H1 (cell line): Measurements from ENCODE around the gene MARK4. TPM values are rescaled to one million over a fixed set of nuclear protein-coding genes. Genes with fewer than 3 reads are reported as not detected.

ENCODE experiments used
- CTCF ChIA-PET: fragments of 300-600 bp; sonication (Branson Sonifier 250); formaldehyde crosslinking; loops from one replicate; lab custom pipeline; 2021; ENCODE audit not compliant: partially characterized antibody; lab: Charles Lee
- POLR2A ChIA-PET: fragments of 300-600 bp; sonication (Branson Sonifier 250); formaldehyde crosslinking; loops from one replicate; lab custom pipeline; 2021; ENCODE audit warnings: inconsistent platforms; ENCODE audit not compliant: partially characterized antibody; lab: Charles Lee
- DNase-seq, 2 experiments: peaks; one replicate each; pipeline versions ENCODE4 v3.0.0 to v3.0.0-alpha.2; 2010 to 2022; ENCODE audit warnings: low spot score in 2 of 2, low read depth in 1 of 2, mixed read lengths in 1 of 2
- FAIRE-seq: peaks from 2 replicates; lab custom pipeline; 2011; peaks lifted over from hg19 to GRCh38; lab: Jason Lieb, UNC
- H2AFZ ChIP-seq: 2 replicates; pipeline ENCODE4 v1.8.1; 2012; ENCODE audit warnings: low read length, inconsistent platforms
- H2AK5ac ChIP-seq: 2 replicates; pipeline ENCODE4 v1.6.1; 2013; ENCODE audit warnings: low read depth, low read length
- H2BK120ac ChIP-seq: replicated peaks from 2 replicates; pipeline ENCODE3; 2013; ENCODE audit warnings: low read depth, low read length, inconsistent platforms
- H2BK12ac ChIP-seq: 2 replicates; pipeline ENCODE4 v1.6.1; 2013; ENCODE audit warnings: low read depth, low read length
- H2BK15ac ChIP-seq: 2 replicates; pipeline ENCODE4 v1.6.1; 2013; ENCODE audit warnings: low read length
- H2BK20ac ChIP-seq: 2 replicates; pipeline ENCODE4 v1.6.1; 2013; ENCODE audit warnings: low read length
- H2BK5ac ChIP-seq: 2 replicates; pipeline ENCODE4 v1.6.1; 2013; ENCODE audit warnings: low read depth, low read length
- H3K14ac ChIP-seq: 2 replicates; pipeline ENCODE4 v1.6.1; 2013; ENCODE audit warnings: inconsistent platforms; ENCODE audit not compliant: insufficient read length
- H3K18ac ChIP-seq: 2 replicates; pipeline ENCODE4 v1.6.1; 2013; ENCODE audit warnings: low read length; ENCODE audit errors: extremely low read depth
- H3K23ac ChIP-seq: 2 replicates; pipeline ENCODE4 v1.6.1; 2013; ENCODE audit warnings: inconsistent platforms; ENCODE audit not compliant: insufficient read length
- H3K23me2 ChIP-seq: 2 replicates; pipeline ENCODE4 v1.6.1; 2013; ENCODE audit warnings: low read depth, low read length
- H3K27ac ChIP-seq: 2 replicates; pipeline ENCODE4 v1.6.1; 2011; ENCODE audit warnings: low read depth, low read length, inconsistent platforms
- H3K27me3 ChIP-seq, 4 experiments: replicated peaks in 1 of 4; 1 replicate in 1 of 4; 2 replicates in 3 of 4; pipeline versions ENCODE4 v1.6.1 to v1.8.1; 2011 to 2013; ENCODE audit warnings: low read length in 3 of 4, mild to moderate bottlenecking in 3 of 4, inconsistent platforms in 2 of 4, mixed read lengths in 2 of 4, moderate library complexity in 1 of 4; ENCODE audit not compliant: control insufficient read depth in 3 of 4, insufficient read depth in 3 of 4; ENCODE audit errors: extremely low read depth in 1 of 4
- H3K36me3 ChIP-seq, 4 experiments: 2 replicates each; pipeline versions ENCODE4 v1.6.1 to v1.8.1; 2011 to 2013; ENCODE audit warnings: mild to moderate bottlenecking in 4 of 4, low read length in 3 of 4, moderate library complexity in 2 of 4, control low read depth in 1 of 4, inconsistent platforms in 1 of 4; ENCODE audit not compliant: insufficient read depth in 4 of 4, control insufficient read depth in 2 of 4
- H3K4ac ChIP-seq: replicated peaks from 2 replicates; pipeline ENCODE3; 2013; ENCODE audit warnings: low read length, low read depth, mixed read lengths, inconsistent platforms; ENCODE audit not compliant: insufficient read length
- H3K4me1 ChIP-seq, 4 experiments: replicated peaks in 1 of 4; 1 replicate in 1 of 4; 2 replicates in 3 of 4; pipeline versions ENCODE4 v1.6.1 to v1.8.1; 2011 to 2013; ENCODE audit warnings: low read length in 3 of 4, inconsistent platforms in 2 of 4, mixed read lengths in 1 of 4; ENCODE audit not compliant: insufficient read depth in 4 of 4, control insufficient read depth in 3 of 4
- H3K4me2 ChIP-seq, 2 experiments: 2 replicates each; pipeline versions ENCODE4 v1.6.1 to v1.8.1; 2011 to 2013; ENCODE audit warnings: low read depth in 2 of 2, low read length in 2 of 2, control low read depth in 1 of 2, inconsistent platforms in 1 of 2, mild to moderate bottlenecking in 1 of 2; ENCODE audit not compliant: insufficient read depth in 1 of 2
- H3K4me3 ChIP-seq, 4 experiments: fragments of 200-600, 300-600 bp in 1 of 4; sonication (generic), shearing (Covaris generic), sonication (Bioruptor Twin) in 1 of 4; 2 replicates each; pipeline versions ENCODE4 v1.5.1 to v1.8.1; 2011 to 2016; ENCODE audit warnings: low read length in 4 of 4, low read depth in 3 of 4, control low read depth in 2 of 4, inconsistent platforms in 2 of 4, mild to moderate bottlenecking in 2 of 4, mixed read lengths in 1 of 4, moderate library complexity in 1 of 4; ENCODE audit not compliant: insufficient read depth in 2 of 4; ENCODE audit errors: extremely low read depth in 1 of 4
- H3K56ac ChIP-seq: replicated peaks from 2 replicates; pipeline ENCODE3; 2013; ENCODE audit warnings: low read depth, mild to moderate bottlenecking, mixed read lengths, low read length, inconsistent platforms; ENCODE audit not compliant: insufficient read length
- H3K79me1 ChIP-seq: 2 replicates; pipeline ENCODE4 v1.6.1; 2013; ENCODE audit warnings: low read depth, low read length, control low read depth
- H3K79me2 ChIP-seq, 2 experiments: 2 replicates each; pipeline versions ENCODE4 v1.6.1 to v1.8.1; 2012 to 2013; ENCODE audit warnings: low read length in 2 of 2, mild to moderate bottlenecking in 2 of 2, inconsistent platforms in 1 of 2; ENCODE audit not compliant: insufficient read depth in 2 of 2, control insufficient read depth in 1 of 2
- H3K9ac ChIP-seq, 4 experiments: replicated peaks in 1 of 4; 1 replicate in 1 of 4; 2 replicates in 3 of 4; pipeline versions ENCODE4 v1.6.1 to v1.8.1; 2011 to 2013; ENCODE audit warnings: low read depth in 3 of 4, low read length in 3 of 4, control low read depth in 2 of 4, mild to moderate bottlenecking in 2 of 4, moderate library complexity in 2 of 4, inconsistent platforms in 1 of 4; ENCODE audit errors: extremely low read depth in 1 of 4
- H3K9me3 ChIP-seq, 2 experiments: 2 replicates each; pipeline versions ENCODE4 v1.6.1 to v1.8.1; 2012 to 2013; ENCODE audit warnings: mild to moderate bottlenecking in 2 of 2, moderate library complexity in 2 of 2, control low read depth in 1 of 2, inconsistent platforms in 1 of 2, low read depth in 1 of 2, low read length in 1 of 2, mixed read lengths in 1 of 2; ENCODE audit not compliant: insufficient read depth in 2 of 2
- H4K20me1 ChIP-seq, 2 experiments: replicated peaks in 1 of 2; 2 replicates each; pipeline versions ENCODE3 to v1.8.1; 2011 to 2013; ENCODE audit warnings: inconsistent platforms in 2 of 2, low read length in 2 of 2, mild to moderate bottlenecking in 1 of 2; ENCODE audit not compliant: insufficient read depth in 2 of 2, control insufficient read depth in 1 of 2
- H4K5ac ChIP-seq: 2 replicates; pipeline ENCODE4 v1.6.1; 2013; ENCODE audit warnings: low read length, low read depth, mixed read lengths, inconsistent platforms; ENCODE audit not compliant: insufficient read length
- H4K8ac ChIP-seq: 2 replicates; pipeline ENCODE4 v1.8.0; 2013; ENCODE audit warnings: mild to moderate bottlenecking, moderate library complexity, low read length, inconsistent platforms; ENCODE audit not compliant: insufficient read depth; ENCODE audit errors: extremely low read depth
- H4K91ac ChIP-seq: replicated peaks from 2 replicates; pipeline ENCODE3; 2013; ENCODE audit warnings: low read length, mixed read lengths, inconsistent platforms; ENCODE audit not compliant: insufficient read length
- BCL11A ChIP-seq, 2 experiments: IDR thresholded peaks; one replicate each; pipeline ENCODE4 v1.6.1; 2011; ENCODE audit warnings: low read depth in 2 of 2, low read length in 2 of 2, mild to moderate bottlenecking in 2 of 2
- CEBPB ChIP-seq: IDR thresholded peaks from 2 replicates; pipeline ENCODE4 v1.6.1; 2012; ENCODE audit warnings: low read depth, low read length
- CTCF ChIP-seq, 3 experiments: IDR thresholded peaks; 1 replicate in 2 of 3; 2 replicates in 1 of 3; pipeline versions ENCODE4 v1.5.1 to v1.6.1; 2011; ENCODE audit warnings: low read length in 3 of 3, mild to moderate bottlenecking in 3 of 3, inconsistent platforms in 2 of 3, low read depth in 1 of 3, moderate library complexity in 1 of 3; ENCODE audit not compliant: insufficient read depth in 1 of 3; ENCODE audit errors: control extremely low read depth in 1 of 3
- GABPA ChIP-seq: IDR thresholded peaks from 2 replicates; pipeline ENCODE4 v1.6.1; 2011; ENCODE audit warnings: mild to moderate bottlenecking, low read length, moderate library complexity, borderline replicate concordance; ENCODE audit not compliant: insufficient read depth
- JUND ChIP-seq: IDR thresholded peaks from 2 replicates; pipeline ENCODE4 v1.6.1; 2011; ENCODE audit warnings: mild to moderate bottlenecking, improper control_type of control experiment, low read length
- NANOG ChIP-seq: IDR thresholded peaks from 2 replicates; pipeline ENCODE4 v1.6.1; 2011; ENCODE audit warnings: low read length, low read depth, mild to moderate bottlenecking, inconsistent platforms; ENCODE audit not compliant: insufficient read depth, poor library complexity, severe bottlenecking
- SP4 ChIP-seq: IDR thresholded peaks from 2 replicates; pipeline ENCODE4 v1.6.1; 2012; ENCODE audit warnings: low read length, inconsistent platforms
- ZNF274 ChIP-seq: IDR thresholded peaks from 2 replicates; pipeline ENCODE4 v1.7.0; 2012; ENCODE audit warnings: low read length, borderline replicate concordance; ENCODE audit errors: extremely low read depth
- WGBS, 2 experiments: shearing (Covaris generic) in 1 of 2; methylation state at CpG; one replicate each; pipeline versions ENCODE4 v1.1.6 to v1.1.7; 2013 to 2015; ENCODE audit warnings: low lambda C conversion rate in 2 of 2, mixed read lengths in 2 of 2, inconsistent platforms in 1 of 2, low coverage in 1 of 2, missing lambda C conversion rate in 1 of 2; ENCODE audit not compliant: insufficient replicate concordance in 2 of 2, insufficient coverage in 1 of 2, insufficient read length in 1 of 2; ENCODE audit errors: extremely low coverage in 1 of 2, missing lambda C conversion rate in 1 of 2; 5-methylcytosine and 5-hydroxymethylcytosine counted together
- polyA plus RNA-seq, 7 experiments: library from polyadenylated mRNA; depleted of rRNA in 3 of 7; stranded (reverse) in 5 of 7; unstranded in 2 of 7; fragments of >200 nt in 5 of 7; fragments of 200-250 nt in 2 of 7; gene quantifications; 1 replicate in 5 of 7; 2 replicates in 1 of 7; 4 replicates in 1 of 7; pipeline versions ENCODE4 v1.2.1 to v1.2.3, GENCODE V29; 2011 to 2013; ENCODE audit warnings: missing spikeins in 2 of 7, mixed read lengths in 2 of 7
- total RNA-seq: library from RNA; stranded (reverse); fragmentation: NEBNext Ultra II Directional; extraction: Animal tissue kit (Norgen Biotek cat#: 25700); gene quantifications from 2 replicates; pipeline ENCODE4 v1.2.1, GENCODE V29; 2021

MARK4 gene
- total and polyA plus RNA-seq, 2 of the 8 experiments (the other 6 are each of a cell fraction or from before 2014, with no cell fraction given) = 12.3 to 49.8 TPM

- ChIA-PET CTCF (interaction anchor here (0.6 to 10.1 kb wide), 10 partner anchors 19 to 767 kb away, joined by 3 to 106 read pairs (median 3); partner anchors contain the start of gene NKPD1), POLR2A (interaction anchor here (1.6 kb wide), 1 partner anchor 11 kb away, joined by 9 read pairs; no protein-coding TSS in a partner anchor)
- Histone ChIP-seq H4K20me1 (no peaks in the 10 kb centered on the region), H3K4me3 (no peak within 1 kb of the TSS), H3K4ac (no peak within 1 kb of the TSS), H2AFZ (no peak within 1 kb of the TSS), H3K9me3 (no peaks in the 10 kb centered on the region), H2BK120ac (no peak within 1 kb of the TSS), H3K27me3 (peaks cover 0 to 8% (median 7%) of the 10 kb centered on the region in 4 experiments; a peak in 5 of 7 replicates), H3K36me3 (no peaks in the 10 kb centered on the region), H2BK5ac (0 out of 2 replicates have a peak within 1 kb of the TSS, but pooled peaks have one; percentile 12), H3K9ac (no peak within 1 kb of the TSS), H3K27ac (no peak within 1 kb of the TSS), H2BK12ac (no peak within 1 kb of the TSS), H4K91ac (no peak within 1 kb of the TSS), H3K4me1 (peaks cover 0 to 3% (median 1%) of the 10 kb centered on the region in 4 experiments; a peak in 3 of 7 replicates), H3K79me1 (no peaks in the 10 kb centered on the region), H4K8ac (no peak within 1 kb of the TSS), H3K23me2 (peaks cover 1% of the 10 kb centered on the region; the same call in 1 of the 2 replicates), H3K4me2 (no peak within 1 kb of the TSS), H3K14ac (no peak within 1 kb of the TSS), H3K56ac (no peak within 1 kb of the TSS), H2BK20ac (no peak within 1 kb of the TSS), H3K23ac (no peak within 1 kb of the TSS), H3K79me2 (no peaks in the 10 kb centered on the region), H4K5ac (no peak within 1 kb of the TSS), H2BK15ac (0 out of 2 replicates have a peak within 1 kb of the TSS, but pooled peaks have one; percentile 53), H2AK5ac (no peak within 1 kb of the TSS), H3K18ac (no peak within 1 kb of the TSS)
- FAIRE-seq = no peak
- TF ChIP-seq ZNF274 = no peak
- TF ChIP-seq GABPA = no peak
- TF ChIP-seq BCL11A (IDR thresholded peaks at IDR 0.05; ENCODE audit: low read depth in 2 of 2, low read length in 2 of 2) = no peak
- no peak for TF ChIP-seq SP4
- TF ChIP-seq CTCF (IDR thresholded peaks at IDR 0.05; ENCODE audit: control extremely low read depth in 1 of 3, insufficient read depth in 1 of 3, low read depth in 1 of 3, low read length in 3 of 3) = no peak
- no peak for TF ChIP-seq NANOG
- TF ChIP-seq JUND = no peak
- no peak for TF ChIP-seq CEBPB
- WGBS, 2 experiments = 85% methylated on average over 16 of the region's 17 CpGs; no CpG with 5 or more reads in 1 of the 2 experiments
- no peak for DNase-seq
Observed at GRCh38 chr19:45245334-45245787, 5.7 kb upstream of the MARK4 start, which contains the start of gene EXOC3L2. EXOC3L2 (minus strand) TSS chr19:45245407; CDS start chr19:45239045, 6,362 bp downstream.
